Hepatocyte (in vitro differentiated cells): ENCODE measurements around the gene ASB15. TPM values are rescaled to one million over a fixed set of nuclear protein-coding genes. Genes with fewer than 3 reads are reported as not detected.

Experiments
- DNase-seq: peaks from one replicate; pipeline ENCODE4 v3.0.0-alpha.2; 2016; ENCODE audit warnings: low spot score
- H2AFZ ChIP-seq: fragments of 200-600 bp; sonication (generic); 2 replicates; pipeline ENCODE4 v1.6.0; 2016; ENCODE audit warnings: antibody characterized with exemption, mild to moderate bottlenecking
- H3K27ac ChIP-seq: fragments of 200-600 bp; sonication (generic); 2 replicates; pipeline ENCODE4 v1.5.1; 2016; ENCODE audit warnings: mild to moderate bottlenecking
- H3K27me3 ChIP-seq: fragments of 200-600 bp; sonication (generic); 2 replicates; pipeline ENCODE4 v1.6.1; 2016
- H3K36me3 ChIP-seq: fragments of 200-600 bp; sonication (generic); replicated peaks from 2 replicates; pipeline ENCODE4 v1.5.1; 2016; ENCODE audit warnings: low read depth; ENCODE audit not compliant: insufficient read depth
- H3K4me1 ChIP-seq: fragments of 200-600 bp; sonication (generic); 2 replicates; pipeline ENCODE4 v1.5.1; 2016; ENCODE audit warnings: mild to moderate bottlenecking, moderate library complexity; ENCODE audit not compliant: insufficient read depth
- H3K4me2 ChIP-seq: fragments of 200-600 bp; sonication (generic); 2 replicates; pipeline ENCODE4 v1.6.0; 2016
- H3K4me3 ChIP-seq: fragments of 200-600 bp; sonication (generic); 2 replicates; pipeline ENCODE4 v1.5.1; 2016; ENCODE audit warnings: mild to moderate bottlenecking
- H3K79me2 ChIP-seq: fragments of 200-600 bp; sonication (generic); 2 replicates; pipeline ENCODE4 v1.6.0; 2017; ENCODE audit warnings: mild to moderate bottlenecking
- H3K9me2 ChIP-seq: fragments of 200-600 bp; sonication (generic); replicated peaks from 2 replicates; pipeline ENCODE4 v1.6.0; 2017; ENCODE audit warnings: mild to moderate bottlenecking; ENCODE audit not compliant: insufficient read depth
- H3K9me3 ChIP-seq: fragments of 200-600 bp; sonication (generic); 2 replicates; pipeline ENCODE4 v1.5.1; 2016; ENCODE audit warnings: low read depth, mild to moderate bottlenecking
- H4K20me1 ChIP-seq: fragments of 200-600 bp; sonication (generic); 2 replicates; pipeline ENCODE4 v1.6.0; 2016; ENCODE audit warnings: mild to moderate bottlenecking; ENCODE audit not compliant: insufficient read depth, poor library complexity, severe bottlenecking
- CTCF ChIP-seq: fragments of 200-600 bp; sonication (generic); IDR thresholded peaks from 2 replicates; pipeline ENCODE4 v1.5.1; 2016; ENCODE audit warnings: antibody characterized with exemption, mild to moderate bottlenecking; ENCODE audit not compliant: poor library complexity
- EZH2 ChIP-seq: fragments of 200-600 bp; sonication (generic); IDR thresholded peaks from 2 replicates; pipeline ENCODE4 v1.6.1; 2016; ENCODE audit warnings: antibody characterized with exemption, mild to moderate bottlenecking, borderline replicate concordance
- EZH2phosphoT487 ChIP-seq: fragments of 200-600 bp; sonication (generic); IDR thresholded peaks from one replicate; pipeline ENCODE4 v1.6.1; 2018; ENCODE audit warnings: antibody characterized with exemption, mild to moderate bottlenecking, low read depth, moderate library complexity; ENCODE audit not compliant: unreplicated experiment, severe bottlenecking
- WGBS: methylation state at CpG from one replicate; pipeline ENCODE4 v1.1.6; 2016; ENCODE audit warnings: low lambda C conversion rate; ENCODE audit errors: missing lambda C conversion rate; 5-methylcytosine and 5-hydroxymethylcytosine counted together
- polyA plus RNA-seq: library from polyadenylated mRNA; unstranded; fragments of >200 nt; fragmentation: Nextera tagmentation; extraction: Ambion mirVana; gene quantifications from 2 replicates; pipeline ENCODE4 v1.2.1, GENCODE V29; 2016
- total RNA-seq: library from RNA; depleted of rRNA; stranded (reverse); fragments of >200 nt; gene quantifications from 2 replicates; pipeline ENCODE4 v1.2.3, GENCODE V29; 2014

The ASB15 gene
- total and polyA plus RNA-seq, 2 experiments from 2014 or later = not detected

- Histone ChIP-seq H2AFZ (no peak overlapping the region), H3K79me2 (no peaks in the 10 kb centered on the region), H3K9me3 (no peaks in the 10 kb centered on the region), H4K20me1 (no peaks in the 10 kb centered on the region), H3K27ac (no peak overlapping the region), H3K36me3 (no peaks in the 10 kb centered on the region), H3K9me2 (peaks cover 4% of the 10 kb centered on the region), H3K4me1 (peaks cover 9% of the 10 kb centered on the region), H3K27me3 (no peaks in the 10 kb centered on the region), H3K4me2 (no peak overlapping the region), H3K4me3 (no peak overlapping the region)
- 44% methylated on average over 1 of the region's 1 CpG for WGBS
- TF ChIP-seq CTCF (no peak), EZH2phosphoT487 (no peak), EZH2 (no peak)
- no peak for DNase-seq
These were observed 64.3 kb downstream of the ASB15 start for GRCh38 chr7:123665896-123666295.

- H3K4me1 ChIP-seq = peaks cover 9% of the 10 kb centered on the region
- WGBS = 35% methylated on average over 1 of the region's 1 CpG
- H4K20me1 ChIP-seq = no peaks in the 10 kb centered on the region
- TF ChIP-seq CTCF (no peak), EZH2phosphoT487 (no peak), EZH2 (no peak)
- no peak overlapping the region for H3K4me3 ChIP-seq
- no peaks in the 10 kb centered on the region for H3K27me3 ChIP-seq
- no peak overlapping the region for H2AFZ ChIP-seq
- DNase-seq = no peak
- no peak overlapping the region for H3K4me2 ChIP-seq
- H3K27ac ChIP-seq = no peak overlapping the region
- no peaks in the 10 kb centered on the region for H3K36me3 ChIP-seq
- peaks cover 4% of the 10 kb centered on the region for H3K9me2 ChIP-seq
- no peaks in the 10 kb centered on the region for H3K9me3 ChIP-seq
- H3K79me2 ChIP-seq = no peaks in the 10 kb centered on the region
These were observed 64.9 kb downstream of the ASB15 start for GRCh38 chr7:123666492-123666891.

- no peaks in the 10 kb centered on the region for H3K36me3 ChIP-seq
- H3K9me2 ChIP-seq = no peaks in the 10 kb centered on the region
- DNase-seq = no peak
These were observed 67.9 kb downstream of the ASB15 start for GRCh38 chr7:123669485-123669884.

More at GRCh38 chr7:123669485-123669884, 67.9 kb downstream of the ASB15 start:
- WGBS = 74% methylated on average over 7 of the region's 7 CpGs
- Histone ChIP-seq H3K79me2 (no peaks in the 10 kb centered on the region), H3K27ac (no peak overlapping the region), H3K27me3 (no peaks in the 10 kb centered on the region), H3K4me2 (no peak overlapping the region), H3K4me1 (peaks cover 13% of the 10 kb centered on the region), H4K20me1 (no peaks in the 10 kb centered on the region), H2AFZ (no peak overlapping the region), H3K9me3 (no peaks in the 10 kb centered on the region), H3K4me3 (no peak overlapping the region)
- TF ChIP-seq EZH2phosphoT487 (no peak), CTCF (no peak), EZH2 (no peak)
